Measurements from ENCODE around the gene CADPS2. TPM values are rescaled to one million over a fixed set of nuclear protein-coding genes. Genes with fewer than 3 reads are reported as not detected.

Gene CADPS2
- total and polyA plus RNA-seq, 2 of the 8 experiments (the other 6 are each of a cell fraction or from before 2014, with no cell fraction given) = 8.9 to 22.3 TPM

DNA sequence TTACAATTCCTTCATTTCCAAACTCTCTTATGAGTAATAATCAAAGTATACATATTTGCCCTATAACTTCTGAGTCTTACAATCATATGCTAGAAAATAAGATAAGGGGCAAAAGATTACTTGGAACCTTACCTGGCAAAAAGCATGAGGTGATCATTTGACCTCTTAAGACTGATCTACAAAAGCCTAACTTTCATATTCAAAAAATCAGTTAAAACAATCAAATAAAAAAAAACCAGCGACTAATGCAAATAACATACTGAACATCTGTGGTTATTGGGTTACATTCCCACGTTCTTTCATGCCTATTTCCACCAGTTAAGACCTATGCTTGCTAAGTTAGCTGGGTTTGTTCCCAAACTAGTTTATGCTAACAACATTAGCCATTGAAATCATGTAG lies 375.0 kb downstream of the CADPS2 start:
- Histone ChIP-seq H3K9me3 (ENCODE audit: insufficient read depth in 2 of 2, low read depth in 1 of 2, low read length in 1 of 2) (no peaks in the 10 kb centered on the region), H3K4ac (replicated peaks; ENCODE audit: insufficient read length, low read depth, low read length) (no peak overlapping the region), H3K36me3 (ENCODE audit: control insufficient read depth in 2 of 4, insufficient read depth in 4 of 4, low read length in 3 of 4) (no peaks in the 10 kb centered on the region; a peak in 1 of 8 replicates), H4K20me1 (replicated peaks in 1 of 2; ENCODE audit: control insufficient read depth in 1 of 2, insufficient read depth in 2 of 2, low read length in 2 of 2) (no peaks in the 10 kb centered on the region), H2AFZ (ENCODE audit: low read length) (no peak overlapping the region), H2BK5ac (ENCODE audit: low read depth, low read length) (no peak overlapping the region), H2BK120ac (replicated peaks; ENCODE audit: low read depth, low read length) (no peak overlapping the region), H3K4me1 (replicated peaks in 1 of 4; ENCODE audit: control insufficient read depth in 3 of 4, insufficient read depth in 4 of 4, low read length in 3 of 4) (peaks cover 2 to 6% (median 4%) of the 10 kb centered on the region in 4 experiments; a peak in 4 of 7 replicates), H2BK12ac (ENCODE audit: low read depth, low read length) (no peak overlapping the region), H3K4me3 (ENCODE audit: extremely low read depth in 1 of 4, insufficient read depth in 2 of 4, low read depth in 3 of 4, low read length in 4 of 4) (no peak overlapping the region), H3K79me2 (ENCODE audit: control insufficient read depth in 1 of 2, insufficient read depth in 2 of 2, low read length in 2 of 2) (no peaks in the 10 kb centered on the region), H3K23ac (ENCODE audit: insufficient read length) (no peak overlapping the region), H2BK15ac (ENCODE audit: low read length) (no peak overlapping the region), H3K27me3 (replicated peaks in 1 of 4; ENCODE audit: control insufficient read depth in 3 of 4, extremely low read depth in 1 of 4, insufficient read depth in 3 of 4, low read length in 3 of 4) (no peaks in the 10 kb centered on the region), H3K14ac (ENCODE audit: insufficient read length) (no peak overlapping the region), H3K9ac (replicated peaks in 1 of 4; ENCODE audit: extremely low read depth in 1 of 4, low read depth in 3 of 4, low read length in 3 of 4) (no peak overlapping the region), H3K23me2 (ENCODE audit: low read depth, low read length) (no peaks in the 10 kb centered on the region), H2AK5ac (ENCODE audit: low read depth, low read length) (no peak overlapping the region), H4K5ac (ENCODE audit: insufficient read length, low read depth, low read length) (no peak overlapping the region), H4K91ac (replicated peaks; ENCODE audit: insufficient read length, low read length) (no peak overlapping the region), H4K8ac (ENCODE audit: extremely low read depth, insufficient read depth, low read length) (no peak overlapping the region), H3K27ac (ENCODE audit: low read depth, low read length) (no peak overlapping the region), H3K18ac (ENCODE audit: extremely low read depth, low read length) (no peak overlapping the region), H3K79me1 (ENCODE audit: low read depth, low read length) (no peaks in the 10 kb centered on the region), H3K56ac (replicated peaks; ENCODE audit: insufficient read length, low read depth, low read length) (no peak overlapping the region), H2BK20ac (ENCODE audit: low read length) (no peak overlapping the region), H3K4me2 (ENCODE audit: insufficient read depth in 1 of 2, low read depth in 2 of 2, low read length in 2 of 2) (no peak overlapping the region)
- 93% methylated on average over 2 of the region's 2 CpGs; no CpG with 5 or more reads in 1 of the 2 experiments for WGBS, 2 experiments (ENCODE audit: extremely low coverage in 1 of 2, insufficient coverage in 1 of 2, insufficient read length in 1 of 2, insufficient replicate concordance in 2 of 2, low coverage in 1 of 2, low lambda C conversion rate in 2 of 2, missing lambda C conversion rate in 1 of 2)
- FAIRE-seq (no peak), DNase-seq (ENCODE audit: low read depth in 1 of 2, low spot score in 2 of 2) (no peak)
- ChIA-PET POLR2A (ENCODE audit: partially characterized antibody) (no interaction called here), CTCF (ENCODE audit: partially characterized antibody) (no interaction called here)
- no peak for TF ChIP-seq MAFK (IDR thresholded peaks at IDR 0.05; ENCODE audit: low read depth, low read length)
- TF ChIP-seq NRF1 (IDR thresholded peaks at IDR 0.05; ENCODE audit: low read depth, low read length) = no peak
- TF ChIP-seq, protein P1, sequence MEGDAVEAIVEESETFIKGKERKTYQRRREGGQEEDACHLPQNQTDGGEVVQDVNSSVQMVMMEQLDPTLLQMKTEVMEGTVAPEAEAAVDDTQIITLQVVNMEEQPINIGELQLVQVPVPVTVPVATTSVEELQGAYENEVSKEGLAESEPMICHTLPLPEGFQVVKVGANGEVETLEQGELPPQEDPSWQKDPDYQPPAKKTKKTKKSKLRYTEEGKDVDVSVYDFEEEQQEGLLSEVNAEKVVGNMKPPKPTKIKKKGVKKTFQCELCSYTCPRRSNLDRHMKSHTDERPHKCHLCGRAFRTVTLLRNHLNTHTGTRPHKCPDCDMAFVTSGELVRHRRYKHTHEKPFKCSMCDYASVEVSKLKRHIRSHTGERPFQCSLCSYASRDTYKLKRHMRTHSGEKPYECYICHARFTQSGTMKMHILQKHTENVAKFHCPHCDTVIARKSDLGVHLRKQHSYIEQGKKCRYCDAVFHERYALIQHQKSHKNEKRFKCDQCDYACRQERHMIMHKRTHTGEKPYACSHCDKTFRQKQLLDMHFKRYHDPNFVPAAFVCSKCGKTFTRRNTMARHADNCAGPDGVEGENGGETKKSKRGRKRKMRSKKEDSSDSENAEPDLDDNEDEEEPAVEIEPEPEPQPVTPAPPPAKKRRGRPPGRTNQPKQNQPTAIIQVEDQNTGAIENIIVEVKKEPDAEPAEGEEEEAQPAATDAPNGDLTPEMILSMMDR (IDR thresholded peaks at IDR 0.05; ENCODE audit: control extremely low read depth in 1 of 3, insufficient read depth in 1 of 3, low read depth in 1 of 3, low read length in 3 of 3) = no peak
- no peak for TF ChIP-seq YY1 (IDR thresholded peaks at IDR 0.05; ENCODE audit: low read depth, low read length)
- TF ChIP-seq SP2 (IDR thresholded peaks at IDR 0.05; ENCODE audit: low read length) = no peak
- no peak for TF ChIP-seq SIX5 (IDR thresholded peaks at IDR 0.05; ENCODE audit: low read depth, low read length)
- no peak for TF ChIP-seq EGR1 (IDR thresholded peaks at IDR 0.05; ENCODE audit: borderline replicate concordance, low read depth, low read length)
- TF ChIP-seq SIRT6 (IDR thresholded peaks at IDR 0.05; ENCODE audit: low read length) = no peak
- TF ChIP-seq RXRA (IDR thresholded peaks at IDR 0.05; ENCODE audit: insufficient read depth, low read depth, low read length) = no peak
- no peak for TF ChIP-seq CBX8 (IDR thresholded peaks at IDR 0.05; ENCODE audit: borderline replicate concordance, low read depth, low read length)

Data from H1 (cell line).